ENCODE measurements around the gene NHSL1. TPM values are rescaled to one million over a fixed set of nuclear protein-coding genes. Genes with fewer than 3 reads are reported as not detected.

The NHSL1 gene
- total RNA-seq, 2 experiments from 2014 or later = 2.7 to 10.6 TPM

GRCh38 chr6:138430361-138431145, 68.7 kb downstream of the NHSL1 start:
- H4K20me1 ChIP-seq (ENCODE audit: insufficient read depth, low read length) = no peaks in the 10 kb centered on the region
- no peak overlapping the region for H3K27ac ChIP-seq (ENCODE audit: low read depth, low read length, poor library complexity, severe bottlenecking)
- no peaks in the 10 kb centered on the region for H3K4me1 ChIP-seq (ENCODE audit: insufficient read depth, low read length, poor library complexity, severe bottlenecking)
- no peaks in the 10 kb centered on the region for H3K79me2 ChIP-seq (ENCODE audit: insufficient read depth, low read depth, low read length)
- H3K4me2 ChIP-seq (ENCODE audit: low read length) = no peak overlapping the region
- H3K9me2 ChIP-seq (ENCODE audit: insufficient read depth, low read length) = no peaks in the 10 kb centered on the region
- H3K9me3 ChIP-seq (ENCODE audit: low read length) = no peaks in the 10 kb centered on the region
- ChIA-PET CTCF (ENCODE audit: unreplicated experiment) (interaction anchor here (1.1 to 2.5 kb wide), 2 partner anchors 68 to 314 kb away, joined by 3 to 5 read pairs; partner anchors contain the start of gene NHSL1), POLR2A (interaction anchor here (0.6 to 1.3 kb wide), 4 partner anchors 9 to 418 kb away, joined by 3 to 5 read pairs (median 3); no protein-coding TSS in a partner anchor)
- TF ChIP-seq CTCF (conservative IDR thresholded peaks at IDR 0.05; ENCODE audit: low read length) (no peak), EZH2phosphoT487 (IDR thresholded peaks at IDR 0.05; ENCODE audit: borderline replicate concordance, low read depth, low read length) (no peak)
- DNase-seq (ENCODE audit: low spot score) = no peak
- H2AFZ ChIP-seq (ENCODE audit: low read length) = no peak overlapping the region
- H3K36me3 ChIP-seq (ENCODE audit: insufficient read depth, low read length) = no peaks in the 10 kb centered on the region
- BruUV-seq (replicated peaks) = no TSS peak
- intact Hi-C loops (cut with micrococcal nuclease; ENCODE audit: unreplicated experiment) = no loop called here
- no peak overlapping the region for H3K4me3 ChIP-seq (ENCODE audit: low read depth, low read length, poor library complexity, severe bottlenecking)

DNA sequence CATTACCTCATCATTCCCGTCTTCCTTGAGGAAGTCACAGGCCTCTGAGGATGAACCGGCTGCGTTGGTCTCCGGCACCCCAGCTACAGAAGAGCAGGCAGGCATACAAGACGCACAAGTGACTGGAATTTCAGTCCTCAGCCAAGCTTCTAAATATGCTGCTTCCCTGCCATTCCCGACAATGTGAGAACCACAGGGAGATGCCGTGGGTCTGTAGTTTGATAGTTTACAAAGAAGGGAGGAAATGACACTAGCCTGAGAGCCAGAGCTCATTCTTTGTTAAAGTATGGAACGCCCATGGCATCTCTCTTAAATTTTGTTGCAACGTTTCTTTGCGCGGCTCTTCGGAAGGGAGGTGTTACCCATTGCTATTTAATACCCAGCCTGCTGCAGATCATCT, 69.5 kb downstream of the NHSL1 start:
- CTCF ChIA-PET (ENCODE audit: unreplicated experiment) = interaction anchor here (1.1 to 2.5 kb wide), 3 partner anchors 69 to 313 kb away, joined by 3 to 7 read pairs (median 5); partner anchors contain the start of gene NHSL1
- no peak for TF ChIP-seq EZH2phosphoT487 (IDR thresholded peaks at IDR 0.05; ENCODE audit: borderline replicate concordance, low read depth, low read length)
- TF ChIP-seq CTCF (conservative IDR thresholded peaks at IDR 0.05; ENCODE audit: low read length) = no peak
- H3K27ac ChIP-seq (ENCODE audit: low read depth, low read length, poor library complexity, severe bottlenecking) = no peak overlapping the region
- POLR2A ChIA-PET = interaction anchor here (0.6 to 1.3 kb wide), 3 partner anchors 38 to 64 kb away, joined by 3 to 5 read pairs (median 3); no protein-coding TSS in a partner anchor
- no peak for DNase-seq (ENCODE audit: low spot score)
- H3K36me3 ChIP-seq (ENCODE audit: insufficient read depth, low read length) = no peaks in the 10 kb centered on the region
- H3K9me3 ChIP-seq (ENCODE audit: low read length) = no peaks in the 10 kb centered on the region
- H4K20me1 ChIP-seq (ENCODE audit: insufficient read depth, low read length) = no peaks in the 10 kb centered on the region
- no peaks in the 10 kb centered on the region for H3K4me1 ChIP-seq (ENCODE audit: insufficient read depth, low read length, poor library complexity, severe bottlenecking)
- no TSS peak for BruUV-seq (replicated peaks)
- no peaks in the 10 kb centered on the region for H3K79me2 ChIP-seq (ENCODE audit: insufficient read depth, low read depth, low read length)
- H2AFZ ChIP-seq (ENCODE audit: low read length) = no peak overlapping the region
- H3K4me2 ChIP-seq (ENCODE audit: low read length) = no peak overlapping the region
- intact Hi-C loops (cut with micrococcal nuclease; ENCODE audit: unreplicated experiment) = loop anchor here (1.0 to 5.0 kb wide), 5 partner anchors 80 to 338 kb away; no protein-coding TSS in a partner anchor
- H3K4me3 ChIP-seq (ENCODE audit: low read depth, low read length, poor library complexity, severe bottlenecking) = no peak overlapping the region
- H3K9me2 ChIP-seq (ENCODE audit: insufficient read depth, low read length) = no peaks in the 10 kb centered on the region
